NCI-H1417 (cell line): ENCODE results near the gene KLC1.
"Not testable (repeated sequence)": the region's sequence is repeated elsewhere in the genome, so short reads cannot be mapped to it uniquely, and the experiment has no call there.

ENCODE experiments used
- DNase-seq, 3 experiments: peaks; one replicate each; lab custom pipeline; 2025; lab: John Stamatoyannopoulos, UW

KLC1 gene

DNA sequence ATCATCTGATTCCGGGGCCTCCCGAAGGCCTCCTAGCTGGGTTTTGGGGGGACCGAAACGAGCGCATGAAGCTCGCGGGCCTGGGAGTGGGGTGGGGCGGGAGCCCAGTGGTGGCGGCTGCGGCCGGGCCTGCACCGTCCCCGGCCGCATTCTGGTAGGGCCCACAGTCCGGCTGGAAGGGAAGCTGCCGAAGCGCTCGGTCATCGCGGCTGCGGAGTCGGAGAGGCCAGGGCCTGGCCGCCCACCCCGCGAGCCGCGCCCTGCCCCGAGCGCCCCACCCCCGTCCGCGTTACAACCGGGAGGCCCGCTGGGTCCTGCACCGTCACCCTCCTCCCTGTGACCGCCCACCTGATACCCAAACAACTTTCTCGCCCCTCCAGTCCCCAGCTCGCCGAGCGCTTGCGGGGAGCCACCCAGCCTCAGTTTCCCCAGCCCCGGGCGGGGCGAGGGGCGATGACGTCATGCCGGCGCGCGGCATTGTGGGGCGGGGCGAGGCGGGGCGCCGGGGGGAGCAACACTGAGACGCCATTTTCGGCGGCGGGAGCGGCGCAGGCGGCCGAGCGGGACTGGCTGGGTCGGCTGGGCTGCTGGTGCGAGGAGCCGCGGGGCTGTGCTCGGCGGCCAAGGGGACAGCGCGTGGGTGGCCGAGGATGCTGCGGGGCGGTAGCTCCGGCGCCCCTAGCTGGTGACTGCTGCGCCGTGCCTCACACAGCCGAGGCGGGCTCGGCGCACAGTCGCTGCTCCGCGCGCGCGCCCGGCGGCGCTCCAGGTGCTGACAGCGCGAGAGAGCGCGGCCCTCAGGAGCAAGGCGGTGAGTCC lies at the start of gene KLC1:
Gene KLC1 (plus strand): TSS at position 528 of the 819 bp plus-strand sequence. CDS start 25,354 bp downstream, outside the sequence.
- DNase-seq = peak; percentile 84 to 89 (median 85)

DNA sequence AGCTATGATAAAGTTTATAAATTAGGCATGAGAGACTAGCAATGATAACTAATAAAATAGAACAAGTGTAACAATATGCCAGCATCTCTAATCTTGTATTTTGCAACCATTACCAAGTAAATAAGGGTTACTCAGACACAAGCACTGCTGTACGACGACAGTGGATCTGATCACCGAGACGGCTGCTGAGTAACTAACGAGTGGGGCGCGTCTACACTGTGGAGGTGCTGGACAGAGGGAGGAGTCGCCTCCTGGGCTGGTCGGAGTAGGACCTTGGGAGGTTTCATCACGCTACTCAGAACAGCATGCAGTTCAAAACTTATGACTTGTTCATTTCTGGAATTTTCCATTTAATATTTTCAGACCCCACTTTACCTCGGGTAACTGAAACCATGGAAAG lies 47.8 kb upstream of the KLC1 start:
- no peak for DNase-seq

DNA sequence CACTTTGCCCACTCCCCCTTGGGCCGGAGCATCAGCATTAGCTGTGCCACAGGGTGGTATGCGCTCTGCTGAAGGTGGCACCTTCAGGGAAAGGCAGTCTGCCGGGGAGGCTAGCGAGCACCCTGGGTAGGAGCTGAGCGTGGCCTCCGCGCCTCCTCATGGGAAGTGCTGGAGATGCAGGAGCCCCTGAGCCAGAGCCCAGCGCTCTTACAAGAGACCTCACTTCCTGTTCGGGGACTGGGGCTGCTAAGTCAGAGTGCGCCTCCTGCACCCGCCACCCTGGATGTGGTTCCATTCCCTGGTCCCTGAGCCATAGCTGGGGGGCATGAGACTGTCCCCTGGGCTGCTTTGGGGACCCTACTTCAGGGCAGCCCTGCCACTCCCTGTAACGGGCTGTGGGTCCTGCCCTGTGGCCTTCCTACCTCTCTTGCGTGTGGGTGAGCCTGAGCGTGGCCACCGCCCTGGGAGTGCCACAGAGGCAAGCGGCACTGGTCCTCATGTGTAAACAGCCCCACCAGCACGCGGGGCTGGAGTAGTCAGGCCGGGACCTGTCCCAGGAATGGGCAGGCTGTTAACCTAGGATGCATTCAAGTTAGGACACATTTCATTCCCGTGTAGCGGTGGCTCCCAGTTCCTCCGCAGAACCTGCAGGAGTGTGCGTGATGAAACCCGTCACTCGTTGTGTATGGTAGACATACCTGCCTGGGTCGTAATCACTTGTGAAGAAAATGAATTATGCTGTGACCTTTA lies 46.9 kb upstream of the KLC1 start:
- no peak for DNase-seq

DNA sequence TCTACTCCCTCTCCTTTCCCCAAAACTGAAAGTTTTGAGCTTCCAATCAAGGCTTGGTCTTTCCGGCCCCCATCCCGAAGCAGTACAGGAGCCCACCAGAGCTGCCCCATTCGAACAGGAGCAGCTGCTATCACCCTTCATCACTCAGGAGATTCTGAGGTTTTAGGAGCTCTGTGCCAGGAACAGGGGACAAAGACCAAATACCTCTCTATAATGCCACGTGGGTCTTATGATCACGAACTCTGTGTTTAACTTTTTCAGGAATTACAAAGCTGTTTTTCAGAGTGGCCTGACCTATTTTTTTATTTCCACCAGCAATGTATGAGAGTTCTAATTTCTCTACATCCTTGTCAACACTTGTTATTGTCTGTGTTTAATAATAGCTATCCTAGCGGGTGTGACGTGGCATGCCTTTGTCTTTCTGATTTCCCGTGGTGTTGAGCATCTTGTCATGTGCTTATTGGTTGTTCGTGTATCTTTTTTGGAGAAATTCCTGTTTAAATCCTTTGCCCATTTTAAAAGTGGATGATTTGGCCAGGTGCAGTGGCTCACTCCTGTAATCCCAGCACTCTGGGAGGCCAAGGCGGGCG lies 44.6 kb upstream of the KLC1 start:
- no peak for DNase-seq

DNA sequence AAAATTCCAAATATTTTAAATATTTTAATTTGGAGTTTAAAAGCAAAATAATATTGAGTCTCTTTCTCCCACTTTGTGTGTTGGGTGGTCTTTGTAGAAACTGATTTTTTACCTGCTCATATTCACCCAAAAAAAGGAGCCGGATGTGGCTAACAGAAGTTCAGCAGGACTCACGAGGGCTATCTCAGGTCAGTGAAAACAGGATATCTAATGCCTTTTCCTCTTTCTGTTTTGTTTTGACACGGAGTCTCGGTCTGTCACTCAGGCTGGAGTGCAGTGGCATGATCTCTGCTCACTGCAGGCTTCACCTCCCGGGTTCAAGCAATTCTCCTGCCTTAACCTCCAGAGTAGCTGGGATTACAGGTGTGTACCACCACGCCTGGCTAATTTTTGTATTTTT lies 35.4 kb upstream of the KLC1 start:
- DNase-seq = peak in 1 of 3 experiments; percentile 51

DNA sequence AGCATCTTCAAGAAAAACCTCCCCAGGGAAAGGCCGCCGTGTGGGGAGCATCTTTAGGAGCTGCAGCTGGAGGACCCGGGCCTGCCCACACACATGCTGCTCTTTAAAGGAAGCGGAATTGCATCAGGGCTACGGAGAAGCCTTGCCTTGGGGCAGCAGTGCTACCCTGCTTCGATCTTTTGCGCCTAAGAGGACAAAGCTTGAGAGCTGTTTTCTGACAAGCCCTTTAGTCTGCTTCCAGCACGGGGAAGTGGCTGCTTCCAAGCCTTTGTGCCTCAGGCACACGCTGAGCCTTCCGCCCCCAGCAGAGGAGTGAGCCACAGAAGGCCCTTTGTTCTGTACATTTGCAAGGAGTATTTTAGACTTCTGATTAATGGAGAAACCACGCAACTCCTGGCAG lies 34.7 kb upstream of the KLC1 start:
- peak; percentile 79 to 96 (median 89) for DNase-seq

DNA sequence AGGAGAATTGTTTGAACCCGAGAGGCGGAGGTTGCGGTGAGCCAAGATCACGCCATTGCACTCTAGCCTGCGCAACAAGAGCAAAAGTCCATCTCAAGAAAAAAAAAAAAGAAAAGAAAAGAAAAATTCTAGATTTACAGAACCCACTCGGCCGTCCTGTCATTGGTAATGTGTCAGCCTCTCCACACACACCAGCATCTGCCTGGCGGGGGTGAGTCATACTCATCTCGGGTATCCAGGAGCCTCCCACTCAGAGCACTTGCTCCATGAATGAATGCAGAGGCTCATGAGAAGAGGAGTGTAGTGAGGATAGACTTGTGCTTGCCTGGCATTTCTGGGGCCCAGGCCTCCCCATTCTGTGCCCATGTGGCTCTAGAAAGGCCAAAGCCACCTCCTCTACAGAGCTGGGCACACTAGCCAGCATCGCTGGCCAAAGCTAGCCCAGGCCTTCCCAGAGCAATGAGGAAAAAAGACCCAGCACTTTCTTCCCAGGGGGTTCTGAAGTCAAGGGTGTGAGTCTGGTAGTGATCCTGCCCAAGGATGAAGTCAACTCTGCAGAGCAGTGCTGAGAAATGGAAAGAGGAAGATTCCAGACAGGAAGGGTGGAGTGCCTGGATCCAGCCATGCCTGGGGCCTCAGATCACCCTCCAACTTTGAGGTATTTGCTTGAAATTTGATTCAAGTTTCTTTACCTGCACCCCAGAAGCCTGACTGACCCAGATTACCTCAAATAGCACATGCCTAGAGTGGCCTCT lies 31.2 kb upstream of the KLC1 start:
- no peak for DNase-seq

DNA sequence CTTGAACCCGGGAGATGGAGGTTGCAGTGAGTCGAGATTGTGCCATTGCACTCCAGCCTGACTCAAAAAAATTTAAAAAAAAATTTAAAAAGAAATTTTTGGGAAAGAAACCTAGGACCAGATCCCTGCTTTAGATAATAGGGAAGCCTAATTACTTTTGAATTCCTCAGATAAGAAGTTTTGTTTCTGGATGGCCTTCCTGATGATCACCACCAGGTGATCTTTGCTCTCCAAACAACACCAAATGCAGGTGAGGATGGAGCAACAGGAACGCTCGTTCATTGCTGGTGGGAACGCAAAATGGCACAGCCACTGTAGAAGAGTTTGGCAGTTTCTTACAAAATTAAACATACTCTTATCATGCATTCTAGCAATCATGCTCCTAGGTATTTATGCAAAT lies 28.5 kb upstream of the KLC1 start:
- DNase-seq = no peak

DNA sequence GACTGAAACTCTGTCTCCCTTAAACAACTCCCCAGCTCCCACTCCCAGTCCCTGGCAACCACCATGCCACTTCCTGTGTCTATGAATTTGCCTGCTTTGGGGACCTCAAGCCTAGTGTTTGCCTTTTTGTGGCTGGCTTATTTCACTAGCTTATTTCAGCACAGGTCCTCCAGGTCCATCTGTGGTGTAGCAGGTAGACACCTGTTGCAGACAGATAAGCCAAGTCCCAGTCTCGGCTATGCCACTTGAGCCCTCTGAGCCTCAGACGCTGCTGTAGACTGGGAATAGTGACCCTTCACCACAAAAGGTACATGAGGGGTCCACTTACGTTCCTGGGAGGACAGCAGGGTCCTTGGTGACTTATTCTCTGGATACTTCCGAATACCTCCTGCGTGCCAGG lies 24.4 kb upstream of the KLC1 start:
- no peak for DNase-seq

DNA sequence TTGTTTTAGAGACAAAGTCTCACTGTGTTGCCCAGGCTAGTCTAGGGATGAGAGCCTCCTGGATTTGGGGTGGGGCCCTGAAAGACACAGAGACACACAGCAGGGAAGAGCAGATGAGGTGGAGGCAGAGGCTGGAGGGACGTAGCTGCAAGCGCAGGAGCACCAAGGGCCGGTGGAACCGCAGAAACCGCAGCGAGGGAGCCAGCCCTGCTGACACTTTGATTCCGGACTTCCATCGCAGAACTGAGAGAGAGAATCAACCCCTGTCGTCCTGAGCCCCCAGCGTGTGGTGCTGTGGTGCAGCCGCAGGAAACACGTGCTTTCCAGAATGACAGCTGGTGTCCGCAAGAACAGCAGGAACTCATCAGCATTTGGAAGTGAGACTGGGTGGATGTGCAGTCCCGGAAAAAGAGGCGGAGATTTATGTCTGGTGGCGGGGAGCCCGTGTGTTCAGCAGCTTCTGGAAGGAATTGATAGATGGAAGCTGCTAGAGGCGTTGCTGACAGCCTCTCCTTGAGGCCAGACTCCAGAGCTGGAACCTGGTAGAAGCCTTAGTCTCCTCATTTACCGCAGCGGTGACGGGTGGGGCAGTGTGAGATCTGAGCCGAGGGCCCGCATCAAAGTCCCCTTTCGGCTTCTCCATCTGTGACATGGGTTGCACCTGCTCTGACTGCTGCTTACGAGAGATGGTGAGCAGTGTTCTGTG lies 21.9 kb upstream of the KLC1 start:
- peak; percentile 84 to 95 (median 86) for DNase-seq

DNA sequence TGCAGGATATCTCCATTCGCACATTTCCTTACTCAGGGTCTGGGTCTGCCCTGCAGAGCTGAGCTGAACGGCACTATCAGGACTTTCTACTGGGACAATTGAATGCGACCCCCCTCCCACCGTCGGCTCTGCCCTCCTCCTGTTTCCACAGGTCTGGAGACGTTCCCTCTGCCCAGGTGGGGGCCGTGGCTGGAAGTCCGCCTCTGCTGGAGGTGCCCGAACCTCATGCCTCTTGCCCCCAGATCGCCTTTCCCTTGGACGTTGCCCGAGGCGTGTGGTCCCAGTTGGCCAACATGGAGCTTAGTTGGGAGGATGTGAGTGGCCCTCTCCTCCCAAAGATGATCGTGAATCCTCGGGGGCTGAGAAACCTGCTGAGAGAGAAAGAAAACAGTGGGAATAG lies 21.2 kb upstream of the KLC1 start:
- DNase-seq = peak in 2 of 3 experiments; percentile 42 to 57

DNA sequence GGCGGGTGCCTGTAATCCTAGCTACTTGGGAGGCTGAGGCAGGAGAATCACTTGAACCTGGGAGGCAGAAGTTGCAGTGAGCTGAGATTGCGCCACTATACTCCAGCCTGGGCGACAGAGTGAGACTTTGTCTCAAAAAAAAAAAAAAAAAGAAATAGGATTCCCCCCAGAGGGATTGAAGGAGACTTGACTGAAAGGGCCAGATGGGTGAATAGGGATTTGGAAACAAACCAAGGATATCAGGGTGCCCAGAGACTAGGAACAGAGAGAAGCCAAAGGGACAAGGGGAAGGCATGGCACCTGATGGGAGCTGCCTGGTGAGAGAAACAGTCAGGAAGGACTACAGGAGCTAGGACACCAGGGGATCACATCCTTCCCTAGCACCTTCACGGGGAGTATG lies 19.9 kb upstream of the KLC1 start:
- DNase-seq = not testable (repeated sequence)

DNA sequence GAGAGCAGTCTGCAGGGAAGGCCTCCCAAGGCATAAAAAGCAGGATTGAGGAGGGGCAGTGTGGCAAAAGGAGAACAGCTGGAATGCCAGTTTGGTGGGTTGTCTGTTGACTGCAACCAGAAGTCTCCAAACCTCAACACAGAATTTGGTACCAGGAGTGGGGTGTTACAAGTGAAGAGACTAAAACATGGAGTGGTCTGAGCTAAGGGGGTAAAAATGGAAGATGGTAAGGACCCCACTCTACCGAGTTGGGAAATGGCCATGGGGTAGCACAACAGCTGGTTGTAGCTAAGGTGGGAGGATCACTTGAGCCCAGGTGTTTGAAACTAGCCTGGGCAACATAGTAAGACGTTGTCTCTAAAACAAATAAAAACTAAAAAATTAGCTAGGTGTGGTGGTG lies 17.8 kb upstream of the KLC1 start:
- no peak for DNase-seq

DNA sequence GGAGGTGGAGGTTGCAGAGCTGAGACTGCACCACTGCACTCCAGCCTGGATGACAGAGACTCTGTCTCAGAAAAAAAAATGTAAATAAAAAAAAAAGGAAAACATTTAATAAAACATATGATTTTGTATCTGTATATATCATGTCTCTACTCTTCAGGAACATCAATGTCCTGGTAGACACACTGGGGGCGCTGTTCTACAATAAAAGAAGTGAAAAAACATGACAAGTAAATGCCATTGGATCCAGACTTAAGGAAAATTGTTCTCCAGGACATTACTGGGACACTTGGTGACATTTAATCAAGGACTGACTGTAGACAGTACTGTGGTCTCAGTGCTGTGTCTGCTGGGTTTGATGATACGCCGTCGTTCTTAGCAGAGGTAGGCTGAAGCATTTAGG lies 15.5 kb upstream of the KLC1 start:
- no peak for DNase-seq

DNA sequence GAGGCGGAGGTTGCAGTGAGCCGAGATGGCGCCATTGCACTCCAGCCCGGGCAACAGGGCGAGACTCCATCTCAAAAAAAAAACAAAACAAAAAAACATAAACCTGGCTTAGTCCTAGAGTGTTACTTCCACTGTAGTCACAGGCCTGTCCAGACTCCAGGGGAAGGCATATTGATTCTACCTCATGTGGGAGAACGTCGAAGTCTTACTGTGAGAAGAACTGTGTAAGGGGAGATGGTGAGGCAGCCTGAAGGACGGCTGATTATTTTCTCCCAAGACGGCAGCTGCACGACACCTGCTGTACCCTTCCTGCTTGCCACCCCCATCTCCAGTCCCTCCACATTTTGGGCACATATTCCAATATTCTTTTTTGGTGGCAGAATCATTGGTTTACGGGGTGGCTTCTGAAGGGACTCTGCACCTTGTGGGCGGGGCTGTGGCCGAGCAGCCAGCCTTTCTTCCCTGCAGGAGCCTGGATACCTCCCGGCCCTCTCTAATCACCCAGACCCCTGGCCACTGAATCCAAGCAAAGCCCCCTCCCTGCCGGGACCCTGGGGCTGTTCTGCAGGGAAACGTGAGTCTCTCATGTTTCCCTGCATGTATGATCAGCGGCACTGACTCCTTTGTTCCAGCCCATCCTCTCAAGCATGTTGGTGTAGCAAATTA lies 12.2 kb upstream of the KLC1 start:
- no peak for DNase-seq

DNA sequence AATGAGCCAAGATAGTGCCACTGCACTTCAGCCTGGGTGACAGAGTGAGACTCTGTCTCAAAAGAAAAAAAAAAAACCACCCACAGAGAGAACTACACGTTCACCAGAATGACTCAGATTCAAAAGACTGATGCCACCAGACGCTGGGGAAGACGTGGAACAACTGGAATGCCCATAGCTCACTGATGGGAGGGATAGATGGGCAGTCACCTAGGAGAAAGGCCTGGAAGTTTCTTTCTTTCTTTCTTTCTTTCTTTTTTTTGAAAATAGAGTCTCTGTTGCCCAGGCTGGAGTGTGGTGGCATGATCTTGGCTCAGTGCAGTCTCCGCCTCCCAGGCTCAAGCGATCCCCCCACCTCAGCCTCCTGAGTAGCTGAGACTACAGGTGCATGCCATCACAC lies 10.0 kb upstream of the KLC1 start:
- DNase-seq = no peak

DNA sequence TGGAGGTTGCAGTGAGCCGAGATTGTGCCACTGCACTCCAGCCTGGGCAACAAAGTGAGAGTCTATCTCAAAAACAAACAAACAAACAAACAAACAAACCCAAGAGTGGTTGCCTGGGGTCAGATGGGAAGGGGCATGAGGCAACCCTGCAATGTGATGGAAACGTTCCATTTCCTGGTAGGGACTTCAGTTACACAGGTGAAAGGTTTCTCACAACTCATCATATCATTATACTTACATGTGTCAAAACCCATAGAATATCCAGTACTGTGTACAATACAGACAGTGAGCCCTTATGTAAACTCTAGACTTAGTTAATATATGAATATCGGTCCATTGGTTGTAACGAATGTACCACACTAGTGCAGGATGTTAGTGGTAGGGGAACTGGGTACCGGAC lies 7.2 kb upstream of the KLC1 start:
- DNase-seq = no peak

DNA sequence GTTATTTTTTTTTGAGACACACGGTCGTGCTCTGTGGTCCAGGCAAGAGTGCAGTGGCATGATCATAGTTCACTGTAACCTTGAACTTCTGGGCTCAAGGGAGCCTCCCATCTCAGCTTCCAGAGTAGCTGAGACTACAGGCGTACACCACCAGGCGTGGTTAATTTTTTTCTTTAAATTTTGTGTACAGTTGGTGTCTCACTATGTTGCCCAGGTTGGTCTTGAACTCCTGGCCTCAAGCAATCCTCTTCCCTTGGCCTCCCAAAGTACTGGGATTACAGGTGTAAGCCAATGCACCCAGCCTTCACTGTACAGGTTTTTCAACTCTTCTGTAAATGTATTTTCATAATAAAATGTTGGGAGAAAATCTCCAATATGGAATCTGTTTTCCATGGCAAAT lies 5.7 kb upstream of the KLC1 start:
- no peak for DNase-seq

DNA sequence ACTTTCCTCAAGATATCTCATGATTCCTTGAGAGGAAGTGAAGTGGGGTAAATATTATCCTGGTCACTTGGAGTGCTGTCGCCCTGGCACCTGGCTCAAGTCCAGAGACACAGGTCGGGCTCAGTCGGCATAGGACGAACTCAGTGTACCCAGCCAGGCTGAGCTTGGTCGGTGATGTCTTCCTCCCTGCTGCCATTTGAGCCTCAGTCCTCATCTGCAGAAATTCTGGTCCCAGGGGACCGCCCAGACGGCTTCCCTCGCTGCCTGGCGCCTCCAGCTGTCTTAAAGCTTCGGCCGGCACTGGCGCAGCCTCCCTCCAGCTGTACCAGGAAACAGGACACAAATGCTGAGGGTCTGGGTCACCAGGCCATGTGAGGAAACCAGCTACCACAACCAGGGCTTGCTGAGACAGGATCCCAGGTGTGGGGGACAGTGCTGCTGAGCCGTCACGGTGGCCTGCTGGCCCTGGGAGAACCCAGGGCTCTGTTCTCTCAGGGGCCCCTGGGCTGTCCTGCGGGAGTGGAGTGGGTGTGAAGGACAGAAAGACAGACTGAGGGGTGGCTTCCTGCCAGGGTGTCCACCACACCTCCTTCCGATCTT lies 5.0 kb upstream of the KLC1 start:
- DNase-seq = peak in 1 of 3 experiments; percentile 91

DNA sequence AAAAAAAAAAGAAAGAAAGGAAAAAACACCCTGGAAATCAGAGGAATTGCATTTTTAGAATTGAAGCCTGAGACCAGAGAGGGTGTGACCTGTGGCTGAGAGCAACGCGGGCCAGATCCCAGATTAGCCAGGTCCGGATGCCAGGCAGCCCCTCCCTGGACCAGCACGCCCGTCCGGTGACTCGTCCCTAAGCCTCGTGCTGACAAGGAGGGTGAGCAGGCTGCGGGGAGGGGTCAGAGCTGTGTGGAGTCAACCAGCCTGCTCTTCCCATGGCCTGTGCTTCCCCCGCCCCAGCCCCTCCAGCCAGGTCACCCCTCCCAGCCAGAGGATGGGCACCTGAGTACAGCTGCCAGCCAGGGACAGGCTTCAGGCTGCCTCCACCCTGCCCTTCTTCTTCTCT lies 4.2 kb upstream of the KLC1 start:
- DNase-seq = no peak
